GM20431 (cell line): ENCODE results near the gene MBD3.
"Not testable (repeated sequence)": the region's sequence is repeated elsewhere in the genome, so short reads cannot be mapped to it uniquely, and the experiment has no call there.

Experiments used
- in situ Hi-C: fragments of 300-500 bp; cut with MseI, MboI; formaldehyde crosslinking; loops from one replicate; pipeline ENCODE4 v1.15.0; 2020; ENCODE audit warnings: low sequenced_read_pairs; ENCODE audit not compliant: unreplicated experiment

Gene MBD3

GRCh38 chr19:1553415-1553814 lies 39.2 kb downstream of the MBD3 start:
- in situ Hi-C loops: no loop called here

- in situ Hi-C loops: no loop called here
Measured at GRCh38 chr19:1551068-1552040, 41.3 kb downstream of the MBD3 start.

- in situ Hi-C loops: loop anchor here (10.0 kb wide), 1 partner anchor 265 kb away; the partner anchor contains the start of gene ATP8B3
Measured at GRCh38 chr19:1549332-1549945, 43.2 kb downstream of the MBD3 start.

- in situ Hi-C loops: loop anchor here (10.0 kb wide), 1 partner anchor 274 kb away; the partner anchor contains the start of gene ATP8B3
Measured at GRCh38 chr19:1540365-1540925, 52.2 kb downstream of the MBD3 start.

- in situ Hi-C loops: loop anchor here (10.0 kb wide), 1 partner anchor 275 kb away; the partner anchor contains the start of gene ATP8B3
Measured at GRCh38 chr19:1539749-1540148, 52.9 kb downstream of the MBD3 start.

GRCh38 chr19:1538978-1539377 lies 53.7 kb downstream of the MBD3 start:
- in situ Hi-C loops: no loop called here

GRCh38 chr19:1535699-1536098 lies 57.0 kb downstream of the MBD3 start:
- in situ Hi-C loops: not testable (repeated sequence)

GRCh38 chr19:1534972-1535371 lies 57.7 kb downstream of the MBD3 start:
- in situ Hi-C loops: no loop called here

- in situ Hi-C loops: no loop called here
Measured at GRCh38 chr19:1533510-1534150, 59.0 kb downstream of the MBD3 start.

- in situ Hi-C loops: no loop called here
Measured at GRCh38 chr19:1532003-1532402, 60.7 kb downstream of the MBD3 start.

- in situ Hi-C loops: no loop called here
Measured at GRCh38 chr19:1531587-1531986, 61.1 kb downstream of the MBD3 start.

- in situ Hi-C loops: not testable (repeated sequence)
Measured at GRCh38 chr19:1530856-1531255, 61.8 kb downstream of the MBD3 start.

- in situ Hi-C loops: no loop called here
Measured at GRCh38 chr19:1529430-1529816, 63.2 kb downstream of the MBD3 start.

GRCh38 chr19:1528596-1529429 lies 63.9 kb downstream of the MBD3 start:
- in situ Hi-C loops: no loop called here

GRCh38 chr19:1527650-1528309 lies 64.9 kb downstream of the MBD3 start:
- in situ Hi-C loops: no loop called here

GRCh38 chr19:1526979-1527649 lies 65.6 kb downstream of the MBD3 start:
- in situ Hi-C loops: no loop called here

- in situ Hi-C loops: no loop called here
Measured at GRCh38 chr19:1526066-1526778, 66.4 kb downstream of the MBD3 start.

- in situ Hi-C loops: no loop called here
Measured at GRCh38 chr19:1525343-1525742, 67.3 kb downstream of the MBD3 start.
